Activated naive CD4-positive, alpha-beta T cell treated with anti-CD3 and anti-CD28 coated beads, Interleukin-2, amount 50 U/mL, for 72 hours (primary cell): Measurements from ENCODE around the gene BATF. TPM values are rescaled to one million over a fixed set of nuclear protein-coding genes. Genes with fewer than 3 reads are reported as not detected.
"Not testable (repeated sequence)": the region's sequence is repeated elsewhere in the genome, so short reads cannot be mapped to it uniquely, and the experiment has no call there.

ENCODE experiments used
- ATAC-seq, 2 donors: fragments of 150-1000 bp; cut with Tn5 transposase; 2 replicates each; pipeline ENCODE4 v1.10.0; 2021; ENCODE audit warnings: mild to moderate bottlenecking in 2 of 2, moderate library complexity in 2 of 2
- DNase-seq, 2 donors: peaks; one replicate each; pipeline ENCODE4 v3.0.0; 2021 to 2022; ENCODE audit warnings: low spot score in 2 of 2
- H3K27ac Mint-ChIP-seq, 2 donors: one replicate each; pipeline ENCODE4 v1.8.0; 2022; ENCODE audit warnings: mild to moderate bottlenecking in 2 of 2, mixed read lengths in 2 of 2
- H3K36me3 Mint-ChIP-seq, 2 donors: one replicate each; pipeline ENCODE4 v1.8.0; 2022; ENCODE audit warnings: mixed read lengths in 2 of 2
- H3K9me3 Mint-ChIP-seq, 2 donors: one replicate each; pipeline ENCODE4 v1.8.0; 2022; ENCODE audit warnings: mixed read lengths in 2 of 2
- total RNA-seq, 2 donors: library from RNA; stranded (reverse); gene quantifications; one replicate each; pipeline ENCODE4 v1.2.3, GENCODE V29; 2022

Gene BATF
- total RNA-seq, result 100 to 1,000 TPM in 1 of 2 donors, 10 to 100 TPM in 1; 93.6 to 165 TPM

GRCh38 chr14:75522224-75522982 is at the start of gene BATF:
TSS of gene BATF (plus strand) at chr14:75522469. CDS start at chr14:75522683, 214 bp downstream.
- Mint-ChIP-seq H3K27ac (peak within 1 kb of the TSS; percentile 98 to 99), H3K36me3 (peaks cover 55 to 60% of the 10 kb centered on the region in 2 donors), H3K9me3 (peaks cover 0 to under 1% of the 10 kb centered on the region in 2 donors)
- ATAC-seq (peak; percentile 70), DNase-seq (peak; percentile 64 to 87)

- not testable (repeated sequence) for H3K27ac Mint-ChIP-seq
Observed at GRCh38 chr14:75474127-75474526, 48.1 kb upstream of the BATF start.

GRCh38 chr14:75476274-75476995 is 45.8 kb upstream of the BATF start:
- DNase-seq, result no peak
- no peaks in the 10 kb centered on the region for H3K36me3 Mint-ChIP-seq
- H3K27ac Mint-ChIP-seq, result no peak overlapping the region
- no peak for ATAC-seq
- no peaks in the 10 kb centered on the region for H3K9me3 Mint-ChIP-seq

More at GRCh38 chr14:75474127-75474526, 48.1 kb upstream of the BATF start:
- DNase-seq, ATAC-seq, H3K9me3 Mint-ChIP-seq, H3K36me3 Mint-ChIP-seq: not testable (repeated sequence)

- no peak for ATAC-seq
- H3K36me3 Mint-ChIP-seq, result no peaks in the 10 kb centered on the region
- no peak overlapping the region for H3K27ac Mint-ChIP-seq
- no peak for DNase-seq
- no peaks in the 10 kb centered on the region for H3K9me3 Mint-ChIP-seq
Observed at GRCh38 chr14:75477881-75478280, 44.4 kb upstream of the BATF start.

GRCh38 chr14:75479770-75480600 is 42.3 kb upstream of the BATF start:
- no peak for ATAC-seq
- Mint-ChIP-seq H3K9me3 (no peaks in the 10 kb centered on the region), H3K27ac (no peak overlapping the region), H3K36me3 (no peaks in the 10 kb centered on the region)
- DNase-seq, result no peak

- no peak for DNase-seq
- no peak for ATAC-seq
- Mint-ChIP-seq H3K9me3 (no peaks in the 10 kb centered on the region), H3K36me3 (no peaks in the 10 kb centered on the region), H3K27ac (no peak overlapping the region)
Observed at GRCh38 chr14:75482366-75482765, 39.9 kb upstream of the BATF start.

- no peaks in the 10 kb centered on the region for H3K9me3 Mint-ChIP-seq
- H3K27ac Mint-ChIP-seq, result no peak overlapping the region
- ATAC-seq (no peak), DNase-seq (peak in 1 of 2 donors; percentile 6)
- H3K36me3 Mint-ChIP-seq, result no peaks in the 10 kb centered on the region
Observed at GRCh38 chr14:75484711-75485429, 37.4 kb upstream of the BATF start.

GRCh38 chr14:75486318-75486717 is 36.0 kb upstream of the BATF start:
- Mint-ChIP-seq H3K36me3 (no peaks in the 10 kb centered on the region), H3K9me3 (no peaks in the 10 kb centered on the region), H3K27ac (no peak overlapping the region)
- ATAC-seq, result no peak
- no peak for DNase-seq

- Mint-ChIP-seq H3K27ac (no peak overlapping the region), H3K9me3 (no peaks in the 10 kb centered on the region), H3K36me3 (no peaks in the 10 kb centered on the region)
- DNase-seq, result peak; percentile 18 to 50
- peak; percentile 93 to 94 for ATAC-seq
Observed at GRCh38 chr14:75487155-75487671, 35.1 kb upstream of the BATF start.

- DNase-seq (peak in 1 of 2 donors; percentile 34), ATAC-seq (no peak)
- Mint-ChIP-seq H3K36me3 (no peaks in the 10 kb centered on the region), H3K9me3 (no peaks in the 10 kb centered on the region), H3K27ac (no peak overlapping the region)
Observed at GRCh38 chr14:75489480-75489837, 32.8 kb upstream of the BATF start.

GRCh38 chr14:75491376-75491978 is 30.8 kb upstream of the BATF start:
- Mint-ChIP-seq H3K36me3 (peaks cover 0 to 8% of the 10 kb centered on the region in 2 donors), H3K9me3 (peaks cover 3 to 15% of the 10 kb centered on the region in 2 donors), H3K27ac (no peak overlapping the region)
- DNase-seq (peak in 1 of 2 donors; percentile 38), ATAC-seq (no peak)

GRCh38 chr14:75492832-75493591 is 29.3 kb upstream of the BATF start:
- ATAC-seq, result peak; percentile 13 to 34
- Mint-ChIP-seq H3K27ac (no peak overlapping the region), H3K9me3 (peaks cover 3 to 15% of the 10 kb centered on the region in 2 donors), H3K36me3 (peaks cover 0 to 8% of the 10 kb centered on the region in 2 donors)
- peak in 1 of 2 donors; percentile 50 for DNase-seq

GRCh38 chr14:75493592-75494087 is 28.6 kb upstream of the BATF start:
- Mint-ChIP-seq H3K36me3 (peaks cover 0 to 8% of the 10 kb centered on the region in 2 donors), H3K27ac (no peak overlapping the region), H3K9me3 (peaks cover 3 to 15% of the 10 kb centered on the region in 2 donors)
- no peak for DNase-seq
- ATAC-seq, result peak; percentile 16 to 52

- Mint-ChIP-seq H3K27ac (no peak overlapping the region), H3K36me3 (peaks cover 0 to 8% of the 10 kb centered on the region in 2 donors), H3K9me3 (peaks cover 3 to 15% of the 10 kb centered on the region in 2 donors)
- no peak for DNase-seq
- ATAC-seq, result no peak
Observed at GRCh38 chr14:75494896-75495295, 27.4 kb upstream of the BATF start.

GRCh38 chr14:75495399-75495798 is 26.9 kb upstream of the BATF start:
- peaks cover 3 to 15% of the 10 kb centered on the region in 2 donors for H3K9me3 Mint-ChIP-seq
- DNase-seq (no peak), ATAC-seq (no peak)
- H3K27ac Mint-ChIP-seq, result peak overlapping the region in 1 of 2 donors; percentile 77
- peaks cover 0 to 8% of the 10 kb centered on the region in 2 donors for H3K36me3 Mint-ChIP-seq
